ENCODE results near the gene IRAK1.

GRCh38 chrX:153972368-153973126 lies 47.2 kb downstream of the IRAK1 start, which contains the start of gene TMEM187:
- TF ChIP-seq, protein P1, sequence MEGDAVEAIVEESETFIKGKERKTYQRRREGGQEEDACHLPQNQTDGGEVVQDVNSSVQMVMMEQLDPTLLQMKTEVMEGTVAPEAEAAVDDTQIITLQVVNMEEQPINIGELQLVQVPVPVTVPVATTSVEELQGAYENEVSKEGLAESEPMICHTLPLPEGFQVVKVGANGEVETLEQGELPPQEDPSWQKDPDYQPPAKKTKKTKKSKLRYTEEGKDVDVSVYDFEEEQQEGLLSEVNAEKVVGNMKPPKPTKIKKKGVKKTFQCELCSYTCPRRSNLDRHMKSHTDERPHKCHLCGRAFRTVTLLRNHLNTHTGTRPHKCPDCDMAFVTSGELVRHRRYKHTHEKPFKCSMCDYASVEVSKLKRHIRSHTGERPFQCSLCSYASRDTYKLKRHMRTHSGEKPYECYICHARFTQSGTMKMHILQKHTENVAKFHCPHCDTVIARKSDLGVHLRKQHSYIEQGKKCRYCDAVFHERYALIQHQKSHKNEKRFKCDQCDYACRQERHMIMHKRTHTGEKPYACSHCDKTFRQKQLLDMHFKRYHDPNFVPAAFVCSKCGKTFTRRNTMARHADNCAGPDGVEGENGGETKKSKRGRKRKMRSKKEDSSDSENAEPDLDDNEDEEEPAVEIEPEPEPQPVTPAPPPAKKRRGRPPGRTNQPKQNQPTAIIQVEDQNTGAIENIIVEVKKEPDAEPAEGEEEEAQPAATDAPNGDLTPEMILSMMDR (IDR thresholded peaks at IDR 0.05): peak in 1 of 6 experiments; percentile 5
- peak in 1 of 4 donors; percentile 62 for TF ChIP-seq POLR2A (IDR thresholded peaks at IDR 0.05)

Measured in esophagus squamous epithelium (tissue), 4 donors.